ENCODE data around the gene GSTM4. TPM values are rescaled to one million over a fixed set of nuclear protein-coding genes. Genes with fewer than 3 reads are reported as not detected.

The GSTM4 gene
- total RNA-seq, 1 donor from 2014 or later, result 36.7 TPM

DNA sequence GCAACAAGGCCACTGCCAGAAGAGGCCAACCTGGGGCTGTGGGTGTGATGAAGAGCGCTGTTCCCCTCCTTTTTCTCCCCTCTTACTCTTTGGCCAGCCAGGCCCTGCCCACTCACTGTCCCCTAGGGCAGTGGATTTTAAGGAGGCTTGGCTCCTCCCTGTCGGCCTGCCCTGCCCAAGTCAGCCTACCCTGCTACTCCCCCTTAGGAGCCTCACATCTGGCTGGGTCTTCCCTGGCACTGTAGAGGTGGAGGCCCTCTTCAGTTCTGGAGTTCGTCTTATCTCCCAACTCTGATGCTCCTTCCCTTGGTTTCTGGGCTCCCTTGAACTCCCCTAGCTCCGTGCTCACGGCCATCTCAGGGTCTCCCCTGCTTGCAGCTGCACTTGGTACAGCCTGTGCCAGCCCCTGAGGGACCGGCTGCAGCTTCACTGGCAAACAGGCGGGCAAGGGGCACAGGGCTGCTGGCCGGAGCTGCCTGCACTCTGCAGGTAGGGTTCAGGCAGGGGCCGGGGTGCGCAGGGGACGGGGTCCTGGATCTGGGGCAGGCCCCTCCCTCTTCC lies 32.2 kb upstream of the GSTM4 start:
- DNase-seq (ENCODE audit: low spot score), result no peak
- no peak for ATAC-seq

DNA sequence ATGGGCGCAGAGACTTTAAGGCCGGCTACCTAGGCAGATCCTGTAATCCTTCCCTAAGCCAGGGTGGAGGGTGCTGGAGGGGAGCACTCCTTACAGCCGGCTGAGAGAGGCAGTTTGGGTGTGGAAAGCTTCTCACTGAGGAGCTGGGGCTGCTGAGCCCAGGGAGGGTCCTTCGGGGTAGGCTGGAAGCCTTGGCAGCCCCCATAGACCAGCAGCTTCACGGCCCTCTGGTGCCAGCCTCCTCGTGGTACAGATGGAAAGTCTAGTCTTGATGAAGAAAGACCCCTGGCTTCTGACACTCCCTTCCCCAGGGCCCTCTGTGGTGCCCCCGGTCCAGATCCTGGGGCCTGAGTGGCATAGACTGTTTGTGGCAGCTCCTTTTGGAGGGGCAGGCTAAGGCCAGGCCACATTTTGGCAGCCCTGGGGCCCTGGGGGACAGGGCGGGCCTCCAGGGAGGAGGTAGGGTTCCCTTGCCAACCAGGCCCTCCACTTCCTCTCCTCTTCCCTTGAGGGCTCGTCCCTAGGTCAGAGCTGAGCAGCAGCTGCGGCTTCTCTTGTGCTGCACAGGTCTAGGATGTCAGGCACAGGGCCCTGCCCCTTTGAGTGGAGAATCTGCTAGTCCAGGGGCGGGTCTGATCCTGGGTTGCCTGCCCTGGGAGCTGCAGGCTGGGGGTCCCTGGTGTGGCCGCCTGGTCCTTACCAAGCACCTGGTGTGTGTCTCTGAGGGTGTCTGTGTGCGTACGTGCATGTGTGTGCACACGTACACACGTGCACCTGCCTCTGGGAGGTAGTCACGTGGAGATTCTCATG lies 31.5 kb upstream of the GSTM4 start:
- intact Hi-C loops (cut with DNase I), result no loop called here
- ATAC-seq (no peak), DNase-seq (ENCODE audit: low spot score) (no peak)

More for the DNA sequence above, 32.2 kb upstream of the GSTM4 start:
- intact Hi-C loops (cut with DNase I), result no loop called here

DNA sequence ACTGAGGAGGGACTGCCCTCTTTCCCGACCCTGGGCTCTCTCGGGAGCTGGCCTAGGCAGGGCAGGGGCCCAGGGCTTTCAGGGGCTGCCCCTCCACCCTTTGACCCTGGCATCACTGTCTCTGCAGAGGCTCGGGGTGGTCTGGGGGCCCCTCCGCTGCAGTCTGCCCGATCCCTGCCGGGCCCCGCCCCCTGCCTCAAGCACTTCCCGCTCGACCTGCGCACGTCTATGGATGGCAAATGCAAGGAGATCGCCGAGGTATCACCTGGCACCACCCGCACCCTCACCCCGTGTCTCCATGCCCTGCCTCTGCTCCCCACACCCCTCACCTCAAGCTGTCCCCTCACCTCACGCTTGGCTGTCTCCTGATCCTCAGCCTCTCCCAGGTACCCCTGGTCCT lies 30.7 kb upstream of the GSTM4 start:
- no peak for DNase-seq (ENCODE audit: low spot score)
- no peak for ATAC-seq
- intact Hi-C loops (cut with DNase I), result no loop called here

DNA sequence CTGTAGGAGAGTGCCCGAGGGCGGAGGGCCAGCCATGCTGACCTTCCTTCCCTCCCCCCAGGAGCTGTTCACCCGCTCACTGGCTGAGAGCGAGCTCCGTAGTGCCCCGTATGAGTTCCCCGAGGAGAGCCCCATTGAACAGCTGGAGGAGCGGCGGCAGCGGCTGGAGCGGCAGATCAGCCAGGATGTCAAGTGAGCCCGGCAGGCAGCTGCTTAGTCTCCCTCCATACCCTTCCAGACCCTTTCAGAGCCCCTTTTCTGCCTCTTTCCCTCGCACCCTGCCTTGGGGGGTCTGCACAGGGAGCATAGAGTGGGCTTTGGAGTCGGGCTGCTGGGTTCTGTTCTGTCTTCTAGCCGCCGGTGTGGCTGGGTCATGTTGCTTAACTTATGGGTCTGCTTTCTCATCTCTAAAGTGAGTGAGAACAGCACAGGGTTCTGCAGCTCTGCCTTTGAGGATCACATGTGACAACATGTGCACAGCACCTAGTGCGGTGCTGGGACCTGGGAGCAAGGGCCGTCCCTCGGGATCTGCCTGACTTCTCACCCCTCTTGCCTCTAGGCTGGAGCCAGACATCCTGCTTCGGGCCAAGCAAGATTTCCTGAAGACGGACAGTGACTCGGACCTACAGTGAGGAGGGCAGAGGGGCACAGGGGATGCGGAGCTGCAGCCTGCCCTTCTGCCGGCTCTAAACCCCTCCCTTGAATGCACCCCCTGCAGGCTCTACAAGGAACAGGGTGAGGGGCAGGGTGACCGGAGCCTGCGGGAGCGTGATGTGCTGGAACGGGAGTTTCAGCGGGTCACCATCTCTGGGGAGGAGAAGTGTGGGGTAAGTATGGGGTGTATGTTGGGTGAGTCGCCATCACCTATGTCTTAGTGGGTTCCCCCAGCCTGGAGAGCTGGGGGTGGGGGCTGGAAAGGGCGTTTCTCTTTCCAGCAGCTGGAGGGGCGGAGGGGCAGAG lies 30.0 kb upstream of the GSTM4 start:
- DNase-seq (ENCODE audit: low spot score) (no peak), ATAC-seq (no peak)
- intact Hi-C loops (cut with DNase I), result no loop called here

DNA sequence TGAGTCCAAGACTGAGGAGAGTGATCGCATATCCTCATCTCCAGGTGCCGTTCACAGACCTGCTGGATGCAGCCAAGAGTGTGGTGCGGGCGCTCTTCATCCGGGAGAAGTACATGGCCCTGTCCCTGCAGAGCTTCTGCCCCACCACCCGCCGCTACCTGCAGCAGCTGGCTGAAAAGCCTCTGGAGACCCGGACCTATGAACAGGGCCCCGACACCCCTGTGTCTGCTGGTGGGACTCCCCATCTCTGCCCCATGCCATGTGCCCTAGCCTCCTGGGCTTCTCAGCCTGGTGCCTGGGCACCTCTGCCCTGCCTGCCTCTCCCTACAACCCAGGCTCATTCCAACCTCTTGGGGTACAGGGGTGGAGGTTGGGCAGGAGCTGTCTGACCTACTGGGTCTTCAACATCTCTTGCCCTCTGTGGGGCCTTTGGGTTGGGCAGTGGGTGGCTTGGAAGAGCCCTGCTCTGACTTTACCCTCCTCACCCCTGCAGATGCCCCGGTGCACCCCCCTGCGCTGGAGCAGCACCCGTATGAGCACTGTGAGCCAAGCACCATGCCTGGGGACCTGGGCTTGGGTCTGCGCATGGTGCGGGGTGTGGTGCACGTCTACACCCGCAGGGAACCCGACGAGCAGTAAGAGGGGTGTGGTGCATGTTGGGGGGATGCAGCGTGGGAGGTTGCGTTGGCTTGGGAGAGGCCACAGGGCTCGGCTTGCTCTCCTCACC lies 29.1 kb upstream of the GSTM4 start:
- DNase-seq (ENCODE audit: low spot score) (no peak), ATAC-seq (no peak)
- intact Hi-C loops (cut with DNase I), result no loop called here

DNA sequence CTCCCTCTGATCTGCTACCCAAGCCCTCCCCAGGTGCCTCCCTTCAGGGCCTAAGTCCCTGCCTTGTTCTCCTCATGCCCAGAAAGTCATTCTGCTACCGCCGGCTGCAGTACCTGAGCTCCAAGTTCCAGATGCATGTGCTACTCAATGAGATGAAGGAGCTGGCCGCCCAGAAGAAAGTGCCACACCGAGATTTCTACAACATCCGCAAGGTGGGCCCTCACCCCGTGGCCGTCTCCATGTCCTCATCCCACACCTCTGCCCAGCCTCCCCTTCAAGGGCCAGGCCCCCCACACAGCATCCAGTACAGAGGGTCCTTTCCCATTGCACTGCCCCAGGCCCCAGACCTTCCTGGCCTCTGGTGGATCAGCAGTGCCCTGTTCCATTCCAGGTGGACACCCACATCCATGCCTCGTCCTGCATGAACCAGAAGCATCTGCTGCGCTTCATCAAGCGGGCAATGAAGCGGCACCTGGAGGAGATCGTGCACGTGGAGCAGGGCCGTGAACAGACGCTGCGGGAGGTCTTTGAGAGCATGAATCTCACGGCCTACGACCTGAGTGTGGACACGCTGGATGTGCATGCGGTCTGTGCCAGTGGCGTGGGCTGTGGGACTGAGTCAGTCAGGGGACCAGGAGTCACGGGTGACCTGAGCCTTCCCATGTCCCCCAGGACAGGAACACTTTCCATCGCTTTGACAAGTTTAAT lies 28.1 kb upstream of the GSTM4 start:
- ATAC-seq (no peak), DNase-seq (ENCODE audit: low spot score) (no peak)
- intact Hi-C loops (cut with DNase I), result no loop called here

DNA sequence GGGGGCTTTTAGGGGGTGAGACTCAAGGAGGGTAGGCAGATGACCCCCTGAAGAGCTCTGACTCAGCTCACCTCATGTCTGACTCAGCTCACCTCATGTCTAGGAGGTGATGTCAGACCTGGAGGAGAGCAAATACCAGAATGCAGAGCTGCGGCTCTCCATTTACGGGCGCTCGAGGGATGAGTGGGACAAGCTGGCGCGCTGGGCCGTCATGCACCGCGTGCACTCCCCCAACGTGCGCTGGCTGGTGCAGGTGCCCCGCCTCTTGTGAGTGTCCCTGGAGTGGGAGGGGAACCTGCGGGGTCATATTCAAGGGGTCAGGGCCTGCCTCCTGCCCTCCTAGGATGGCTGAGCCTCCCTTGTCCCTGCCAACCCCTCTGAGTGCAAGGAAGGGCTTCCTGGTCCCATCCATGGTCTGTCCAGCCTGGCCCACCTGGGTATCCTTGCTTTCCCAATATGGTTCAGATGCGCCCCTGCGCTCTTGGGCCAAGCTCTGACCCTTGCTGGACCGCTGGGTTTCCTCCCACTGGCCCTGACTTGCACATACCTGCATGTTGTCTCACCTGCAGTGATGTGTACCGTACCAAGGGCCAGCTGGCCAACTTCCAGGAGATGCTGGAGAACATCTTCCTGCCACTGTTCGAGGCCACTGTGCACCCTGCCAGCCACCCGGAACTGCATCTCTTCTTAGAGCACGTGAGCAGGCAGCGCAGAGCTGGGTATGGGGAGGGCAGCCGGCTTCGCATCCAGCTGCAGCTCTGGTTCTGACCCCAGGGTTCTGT lies 27.2 kb upstream of the GSTM4 start:
- intact Hi-C loops (cut with DNase I), result no loop called here
- DNase-seq (ENCODE audit: low spot score), result no peak
- no peak for ATAC-seq

DNA sequence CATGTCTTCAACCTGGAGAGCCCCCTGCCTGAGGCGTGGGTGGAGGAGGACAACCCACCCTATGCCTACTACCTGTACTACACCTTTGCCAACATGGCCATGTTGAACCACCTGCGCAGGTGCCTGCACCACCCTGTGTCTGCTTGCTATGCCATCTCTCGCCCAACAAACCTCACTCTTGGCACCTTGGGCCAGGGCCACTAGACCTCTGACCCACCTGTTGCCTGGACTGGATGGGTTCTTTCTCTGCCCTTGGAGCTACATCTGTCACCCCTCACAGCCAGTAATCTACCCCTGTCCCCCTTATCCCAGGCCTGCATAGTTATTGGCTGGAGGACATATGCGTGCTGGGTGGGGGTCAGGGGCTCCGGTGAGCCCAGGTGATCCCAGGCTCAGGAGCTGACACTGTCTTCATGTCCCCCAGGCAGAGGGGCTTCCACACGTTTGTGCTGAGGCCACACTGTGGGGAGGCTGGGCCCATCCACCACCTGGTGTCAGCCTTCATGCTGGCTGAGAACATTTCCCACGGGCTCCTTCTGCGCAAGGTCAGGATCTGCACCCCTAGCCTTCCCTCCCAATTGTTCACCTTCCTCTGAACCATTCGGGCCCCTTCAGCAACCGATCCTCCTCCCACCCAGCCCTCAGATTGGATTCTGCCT lies 26.4 kb upstream of the GSTM4 start:
- intact Hi-C loops (cut with DNase I), result loop anchor here (5.0 kb wide), 1 partner anchor 82 kb away; the partner anchor contains the start of gene GNAI3
- no peak for ATAC-seq
- DNase-seq (ENCODE audit: low spot score), result no peak

DNA sequence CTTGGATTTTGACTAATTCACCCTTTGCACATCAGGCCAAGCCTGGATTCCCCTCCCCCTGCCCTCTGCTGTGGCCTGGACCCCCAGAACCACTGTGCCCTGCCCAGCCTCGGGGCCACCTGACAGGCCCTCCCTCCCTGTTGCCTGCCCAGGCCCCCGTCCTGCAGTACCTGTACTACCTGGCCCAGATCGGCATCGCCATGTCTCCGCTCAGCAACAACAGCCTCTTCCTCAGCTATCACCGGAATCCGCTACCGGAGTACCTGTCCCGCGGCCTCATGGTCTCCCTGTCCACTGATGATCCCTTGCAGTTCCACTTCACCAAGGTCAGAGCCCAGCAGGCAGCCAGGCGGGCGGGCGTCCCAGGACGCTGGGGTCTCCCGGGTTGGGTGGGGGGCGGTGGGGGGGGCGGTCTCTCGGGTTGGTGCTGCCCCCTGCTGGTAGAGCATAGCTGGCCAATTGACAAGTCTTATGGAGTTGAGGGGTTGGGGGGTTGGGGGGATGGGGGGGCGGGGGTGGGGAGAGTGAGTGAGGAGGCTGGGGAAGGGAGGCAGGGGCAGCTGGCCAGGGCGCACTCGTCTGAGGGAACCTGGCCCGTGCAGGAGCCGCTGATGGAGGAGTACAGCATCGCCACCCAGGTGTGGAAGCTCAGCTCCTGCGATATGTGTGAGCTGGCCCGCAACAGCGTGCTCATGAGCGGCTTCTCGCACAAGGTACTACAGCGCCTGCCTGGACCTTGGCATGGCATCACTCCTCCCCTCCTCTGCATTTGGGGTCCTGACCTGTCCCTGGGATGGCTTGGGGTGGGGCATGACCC lies 25.6 kb upstream of the GSTM4 start:
- DNase-seq (ENCODE audit: low spot score) (no peak), ATAC-seq (no peak)
- intact Hi-C loops (cut with DNase I), result loop anchor here (5.0 kb wide), 1 partner anchor 83 kb away; the partner anchor contains the start of gene GNAI3

DNA sequence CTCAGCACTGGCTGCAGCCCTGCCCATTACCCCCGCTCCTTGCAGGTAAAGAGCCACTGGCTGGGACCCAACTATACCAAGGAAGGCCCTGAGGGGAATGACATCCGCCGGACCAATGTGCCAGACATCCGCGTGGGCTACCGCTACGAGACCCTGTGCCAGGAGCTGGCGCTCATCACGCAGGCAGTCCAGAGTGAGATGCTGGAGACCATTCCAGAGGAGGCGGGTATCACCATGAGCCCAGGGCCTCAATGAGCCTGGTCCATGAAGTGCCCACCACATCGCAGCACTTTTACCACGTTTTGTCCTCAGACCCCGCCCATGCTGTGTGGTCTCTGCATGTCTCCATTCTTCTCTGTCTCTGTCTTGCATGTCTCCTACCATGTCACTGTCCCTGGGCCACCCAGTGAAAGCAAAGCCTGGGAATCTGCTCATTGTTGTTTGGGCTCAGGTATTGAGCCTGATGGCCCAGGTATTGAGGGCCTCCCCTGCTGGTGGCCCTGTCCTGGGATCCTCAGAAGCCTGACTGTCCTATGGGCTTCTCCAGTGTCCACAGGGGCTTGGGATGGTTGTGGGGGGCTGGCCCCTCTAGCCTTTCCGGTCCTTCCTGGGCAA lies 24.9 kb upstream of the GSTM4 start:
- DNase-seq (ENCODE audit: low spot score), result no peak
- no peak for ATAC-seq
- intact Hi-C loops (cut with DNase I), result loop anchor here (5.0 kb wide), 1 partner anchor 84 kb away; the partner anchor contains the start of gene GNAI3

DNA sequence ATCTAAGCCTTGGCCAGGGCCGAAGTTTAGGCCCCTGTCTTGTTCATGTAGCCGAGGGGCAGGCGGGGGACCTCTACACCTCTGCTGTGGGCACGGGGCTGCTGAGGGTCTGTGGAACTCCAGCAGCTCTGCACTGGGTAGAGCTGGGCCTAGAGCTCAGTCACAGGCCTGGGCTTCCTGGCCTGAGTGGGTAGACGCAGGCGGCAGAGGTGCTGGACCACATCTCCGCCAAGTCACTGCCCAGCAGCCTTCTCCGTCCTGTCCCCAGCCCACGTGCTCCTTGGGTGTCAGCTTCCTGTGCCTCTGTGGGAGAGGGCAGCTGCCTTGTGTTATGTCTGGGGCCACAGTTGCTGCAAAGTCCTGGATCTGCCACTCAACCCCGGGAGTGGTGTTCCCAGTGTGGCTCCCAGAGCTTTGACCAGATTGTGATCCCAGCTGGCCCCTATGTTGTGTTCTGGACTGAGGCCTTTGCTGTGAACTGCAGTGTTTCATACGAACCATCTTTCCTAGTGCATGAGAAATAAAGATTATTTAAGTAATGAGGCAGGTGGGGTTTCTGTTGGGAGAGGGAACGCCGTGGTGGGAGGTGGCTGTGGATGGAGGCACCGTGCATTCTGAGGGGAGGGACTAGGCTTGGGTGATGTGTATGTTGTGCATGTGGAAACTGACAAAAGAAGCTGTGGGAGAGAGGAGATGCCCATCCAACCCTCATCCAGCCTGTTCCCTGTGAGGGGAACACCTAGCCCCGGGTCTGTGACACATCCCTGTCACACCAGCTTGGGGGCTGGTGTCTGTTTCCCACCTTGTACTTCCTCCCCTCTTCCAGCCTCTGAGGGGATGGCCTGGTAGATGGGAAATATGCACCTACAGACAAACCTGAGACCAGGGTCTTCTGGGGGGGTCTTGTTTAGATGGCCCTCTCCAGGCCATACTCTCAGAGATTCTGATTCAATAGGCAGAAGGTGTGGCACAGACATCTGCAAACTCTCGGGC lies 24.1 kb upstream of the GSTM4 start:
- no peak for DNase-seq (ENCODE audit: low spot score)
- intact Hi-C loops (cut with DNase I), result loop anchor here (5.0 kb wide), 1 partner anchor 85 kb away; the partner anchor contains the start of gene GNAI3
- no peak for ATAC-seq

DNA sequence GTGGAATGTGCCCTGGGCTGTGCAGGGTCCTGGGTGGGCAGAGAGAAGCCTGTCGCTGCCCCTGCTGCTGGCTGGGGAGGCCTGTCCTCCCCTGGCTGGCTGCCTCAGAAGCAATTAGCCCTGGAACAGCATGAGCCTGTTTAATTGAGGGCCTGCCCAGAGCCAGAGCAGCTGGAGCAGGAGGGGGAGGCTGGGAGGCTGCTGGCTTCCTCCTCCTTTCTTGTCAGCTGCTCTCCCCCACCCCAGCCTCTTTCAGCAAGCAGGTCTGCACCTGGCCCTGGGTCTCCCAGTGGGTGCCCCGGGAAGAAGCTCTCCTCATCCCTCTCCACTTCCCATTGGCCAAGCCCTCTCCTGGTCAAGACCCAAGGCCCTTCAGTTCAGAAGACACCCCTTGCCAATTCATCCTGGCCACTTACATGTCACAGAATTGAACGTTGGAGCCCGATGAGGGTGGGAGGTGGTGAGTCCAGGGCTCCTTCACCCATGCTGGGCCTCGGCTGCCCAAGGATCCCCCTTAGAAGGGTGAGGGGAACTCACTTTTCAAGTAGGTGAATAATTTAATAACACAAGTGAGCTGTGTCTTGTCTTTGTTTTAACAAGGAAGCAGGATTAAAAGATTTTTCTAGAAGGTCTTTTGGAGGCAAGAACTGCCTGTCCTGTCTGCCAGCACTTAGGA lies 23.1 kb upstream of the GSTM4 start:
- DNase-seq (ENCODE audit: low spot score), result no peak
- intact Hi-C loops (cut with DNase I), result loop anchor here (5.0 kb wide), 1 partner anchor 86 kb away; the partner anchor contains the start of gene GNAI3
- ATAC-seq, result no peak

DNA sequence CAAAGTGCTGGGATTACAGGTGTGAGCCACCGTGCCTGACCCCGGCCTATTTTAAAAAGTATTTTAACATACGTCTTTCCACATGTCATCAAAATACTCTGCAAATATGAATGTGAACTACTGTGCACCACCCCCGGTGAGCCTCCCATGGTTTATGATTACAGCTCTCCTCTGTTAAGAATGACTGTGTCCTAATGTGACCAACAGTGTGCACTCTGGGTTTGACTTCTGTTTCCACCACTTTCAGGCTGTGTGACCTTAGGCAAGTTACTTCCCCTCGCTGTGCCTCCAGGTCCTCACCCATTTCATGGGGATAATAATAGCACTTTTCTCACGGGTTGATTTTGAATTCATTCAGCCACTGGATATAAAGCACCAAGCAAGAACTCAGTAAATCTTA lies 21.6 kb upstream of the GSTM4 start:
- ATAC-seq (no peak), DNase-seq (ENCODE audit: low spot score) (no peak)
- intact Hi-C loops (cut with DNase I), result loop anchor here (5.0 kb wide), 1 partner anchor 87 kb away; the partner anchor contains the start of gene GNAI3
